IPS-NIHi7 (cell line): ENCODE results near the gene C2CD2.
"Not testable (repeated sequence)": the region's sequence is repeated elsewhere in the genome, so short reads cannot be mapped to it uniquely, and the experiment has no call there.

Experiments used
- DNase-seq: peaks from one replicate; pipeline ENCODE4 v3.0.0; 2012; ENCODE audit warnings: mixed read lengths; ENCODE audit errors: extremely low spot score

Gene C2CD2

GRCh38 chr21:41958886-41959563 is 5.2 kb upstream of the C2CD2 start:
- no peak for DNase-seq

GRCh38 chr21:41957991-41958766 is 4.4 kb upstream of the C2CD2 start:
- DNase-seq: peak; percentile 46

- DNase-seq: no peak
These were observed 3.3 kb upstream of the C2CD2 start for GRCh38 chr21:41956926-41957729.

- no peak for DNase-seq
These were observed 1.7 kb upstream of the C2CD2 start for GRCh38 chr21:41955516-41955915.

GRCh38 chr21:41954654-41955499 is 1.1 kb upstream of the C2CD2 start:
- DNase-seq: no peak

- DNase-seq: no peak
These were observed 478 bp downstream of the C2CD2 start for GRCh38 chr21:41953249-41953830.

- DNase-seq: no peak
These were observed 1.1 kb downstream of the C2CD2 start for GRCh38 chr21:41952568-41953248.

GRCh38 chr21:41951876-41952567 is 1.8 kb downstream of the C2CD2 start:
- no peak for DNase-seq

- DNase-seq: peak; percentile 38
These were observed 2.9 kb downstream of the C2CD2 start for GRCh38 chr21:41950941-41951351.

- DNase-seq: not testable (repeated sequence)
These were observed 4.2 kb downstream of the C2CD2 start for GRCh38 chr21:41949631-41950030.

GRCh38 chr21:41948901-41949300 is 4.9 kb downstream of the C2CD2 start:
- DNase-seq: no peak

GRCh38 chr21:41948078-41948895 is 5.5 kb downstream of the C2CD2 start:
- no peak for DNase-seq

- no peak for DNase-seq
These were observed 7.8 kb downstream of the C2CD2 start for GRCh38 chr21:41945982-41946381.

- no peak for DNase-seq
These were observed 10.0 kb downstream of the C2CD2 start for GRCh38 chr21:41943851-41944250.

GRCh38 chr21:41942457-41942856 is 11.4 kb downstream of the C2CD2 start:
- no peak for DNase-seq

- DNase-seq: no peak
These were observed 11.9 kb downstream of the C2CD2 start for GRCh38 chr21:41941941-41942340.

- no peak for DNase-seq
These were observed 13.4 kb downstream of the C2CD2 start for GRCh38 chr21:41940431-41940830.

GRCh38 chr21:41939391-41939790 is 14.4 kb downstream of the C2CD2 start:
- no peak for DNase-seq
